OCI-LY3 (cell line): ENCODE data around the gene TMEM259.

Source experiments
- H2AFZ ChIP-seq: fragments of 200-600, 300-600 bp; shearing (Covaris generic); 2 replicates; pipeline ENCODE4 v1.6.0; 2014; ENCODE audit warnings: antibody characterized with exemption, low read depth, low read length
- H3K27ac ChIP-seq: fragments of 200-600, 300-600 bp; sonication (generic); 2 replicates; pipeline ENCODE4 v1.5.1; 2014; ENCODE audit warnings: mild to moderate bottlenecking, low read length, moderate library complexity, mixed read lengths
- H3K27me3 ChIP-seq: fragments of 200-600, 300-600 bp; sonication (generic); 2 replicates; pipeline ENCODE4 v1.6.1; 2014; ENCODE audit warnings: low read depth, low read length, mixed read lengths
- H3K36me3 ChIP-seq: fragments of 200-600, 300-600 bp; sonication (generic); replicated peaks from 2 replicates; pipeline ENCODE3; 2014; ENCODE audit warnings: low read depth, low read length, mixed read lengths
- H3K4me1 ChIP-seq: fragments of 300-600, 200-600 bp; sonication (generic); 2 replicates; pipeline ENCODE4 v1.6.1; 2014; ENCODE audit warnings: low read length, mixed read lengths
- H3K4me2 ChIP-seq: fragments of 200-600, 300-600 bp; sonication (generic); 2 replicates; pipeline ENCODE4 v1.6.1; 2014; ENCODE audit warnings: low read length, mixed read lengths
- H3K4me3 ChIP-seq: fragments of 300-600, 200-600 bp; sonication (generic); 2 replicates; pipeline ENCODE4 v1.5.1; 2014; ENCODE audit warnings: antibody characterized with exemption, mild to moderate bottlenecking, low read length, moderate library complexity
- H3K79me2 ChIP-seq: fragments of 300-600, 200-600 bp; shearing (Covaris generic); 2 replicates; pipeline ENCODE4 v1.6.1; 2014; ENCODE audit warnings: mild to moderate bottlenecking, low read length, mixed read lengths
- H3K9ac ChIP-seq: fragments of 300-600, 200-600 bp; shearing (Covaris generic); 2 replicates; pipeline ENCODE4 v1.6.0; 2014; ENCODE audit warnings: mild to moderate bottlenecking, low read length, moderate library complexity
- H3K9me3 ChIP-seq: fragments of 200-600, 300-600 bp; shearing (Covaris generic); 2 replicates; pipeline ENCODE4 v1.6.1; 2014; ENCODE audit warnings: low read length, mixed read lengths; ENCODE audit not compliant: insufficient read depth
- H4K20me1 ChIP-seq: fragments of 200-600, 300-600 bp; sonication (generic); 2 replicates; pipeline ENCODE4 v1.6.1; 2016; ENCODE audit warnings: low read length, mixed read lengths; ENCODE audit not compliant: insufficient read depth
- EZH2phosphoT487 ChIP-seq: fragments of 200-600 bp; shearing (Covaris generic); IDR thresholded peaks from 2 replicates; pipeline ENCODE4 v1.6.1; 2018; ENCODE audit warnings: antibody characterized with exemption, mixed run types, low read depth
- TF ChIP-seq, protein P1 (sequence below): fragments of 200-600, 300-600 bp; sonication (generic); IDR thresholded peaks from 2 replicates; pipeline ENCODE4 v1.5.1; 2014; ENCODE audit warnings: antibody characterized with exemption, low read length, low read depth

TMEM259 gene

DNA sequence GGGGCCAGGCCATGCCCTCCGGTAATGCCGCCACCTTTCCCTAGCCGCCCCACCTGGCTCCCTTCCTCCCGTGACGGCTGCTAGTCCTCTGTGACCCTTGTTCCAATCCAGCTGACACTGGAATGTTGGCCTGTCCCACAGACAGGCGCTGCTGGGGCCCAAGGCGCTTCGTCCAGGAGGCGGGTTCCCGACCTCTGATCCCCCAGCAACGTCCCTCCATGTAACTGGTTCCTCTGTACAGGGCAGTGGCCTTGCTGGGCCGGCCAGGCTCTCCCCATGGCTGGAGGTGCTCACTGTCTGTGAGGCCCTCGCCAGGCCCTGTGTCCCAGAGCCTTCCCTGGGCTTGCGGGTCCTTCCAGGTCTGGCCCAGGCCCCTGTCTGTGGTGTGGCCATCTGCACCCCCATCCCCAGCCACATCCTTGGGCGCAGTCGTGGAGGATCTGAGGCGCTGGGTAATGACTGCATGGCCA lies 27.5 kb downstream of the TMEM259 start:
- no peaks in the 10 kb centered on the region for H4K20me1 ChIP-seq
- peaks cover 38% of the 10 kb centered on the region for H3K36me3 ChIP-seq
- H3K9me3 ChIP-seq: no peaks in the 10 kb centered on the region
- H3K4me1 ChIP-seq: no peaks in the 10 kb centered on the region
- H2AFZ ChIP-seq: no peak overlapping the region
- no peak overlapping the region for H3K4me2 ChIP-seq
- no peak overlapping the region for H3K9ac ChIP-seq
- H3K27ac ChIP-seq: no peak overlapping the region
- H3K79me2 ChIP-seq: no peaks in the 10 kb centered on the region
- H3K4me3 ChIP-seq: no peak overlapping the region
- H3K27me3 ChIP-seq: no peaks in the 10 kb centered on the region
- no peak for TF ChIP-seq EZH2phosphoT487
- TF ChIP-seq, protein P1, sequence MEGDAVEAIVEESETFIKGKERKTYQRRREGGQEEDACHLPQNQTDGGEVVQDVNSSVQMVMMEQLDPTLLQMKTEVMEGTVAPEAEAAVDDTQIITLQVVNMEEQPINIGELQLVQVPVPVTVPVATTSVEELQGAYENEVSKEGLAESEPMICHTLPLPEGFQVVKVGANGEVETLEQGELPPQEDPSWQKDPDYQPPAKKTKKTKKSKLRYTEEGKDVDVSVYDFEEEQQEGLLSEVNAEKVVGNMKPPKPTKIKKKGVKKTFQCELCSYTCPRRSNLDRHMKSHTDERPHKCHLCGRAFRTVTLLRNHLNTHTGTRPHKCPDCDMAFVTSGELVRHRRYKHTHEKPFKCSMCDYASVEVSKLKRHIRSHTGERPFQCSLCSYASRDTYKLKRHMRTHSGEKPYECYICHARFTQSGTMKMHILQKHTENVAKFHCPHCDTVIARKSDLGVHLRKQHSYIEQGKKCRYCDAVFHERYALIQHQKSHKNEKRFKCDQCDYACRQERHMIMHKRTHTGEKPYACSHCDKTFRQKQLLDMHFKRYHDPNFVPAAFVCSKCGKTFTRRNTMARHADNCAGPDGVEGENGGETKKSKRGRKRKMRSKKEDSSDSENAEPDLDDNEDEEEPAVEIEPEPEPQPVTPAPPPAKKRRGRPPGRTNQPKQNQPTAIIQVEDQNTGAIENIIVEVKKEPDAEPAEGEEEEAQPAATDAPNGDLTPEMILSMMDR: no peak

DNA sequence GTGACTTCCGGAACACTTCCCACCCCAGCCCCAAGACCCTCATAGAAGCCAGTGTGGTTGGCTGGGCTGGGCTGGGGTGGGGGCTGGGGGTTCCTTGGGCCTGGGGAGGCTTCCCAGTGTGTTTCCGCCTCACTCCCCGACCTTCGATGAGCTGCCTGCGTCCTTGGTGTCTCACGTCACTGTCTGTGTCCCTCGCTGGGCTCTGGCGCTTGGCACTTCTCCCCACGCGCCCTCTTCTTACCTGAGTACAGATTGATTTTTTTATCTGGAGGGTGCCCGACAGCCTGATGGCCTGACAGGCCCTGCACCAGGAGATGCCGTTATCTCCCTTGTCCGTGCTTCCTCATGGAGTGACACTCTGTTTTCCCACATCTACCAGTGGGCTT lies 28.3 kb downstream of the TMEM259 start:
- H3K36me3 ChIP-seq: peaks cover 42% of the 10 kb centered on the region
- H3K27me3 ChIP-seq: no peaks in the 10 kb centered on the region
- H3K4me2 ChIP-seq: no peak overlapping the region
- TF ChIP-seq EZH2phosphoT487: no peak
- TF ChIP-seq, protein P1: no peak
- no peaks in the 10 kb centered on the region for H4K20me1 ChIP-seq
- H3K4me3 ChIP-seq: no peak overlapping the region
- H2AFZ ChIP-seq: no peak overlapping the region
- no peaks in the 10 kb centered on the region for H3K4me1 ChIP-seq
- no peak overlapping the region for H3K9ac ChIP-seq
- no peaks in the 10 kb centered on the region for H3K79me2 ChIP-seq
- H3K27ac ChIP-seq: no peak overlapping the region
- no peaks in the 10 kb centered on the region for H3K9me3 ChIP-seq

DNA sequence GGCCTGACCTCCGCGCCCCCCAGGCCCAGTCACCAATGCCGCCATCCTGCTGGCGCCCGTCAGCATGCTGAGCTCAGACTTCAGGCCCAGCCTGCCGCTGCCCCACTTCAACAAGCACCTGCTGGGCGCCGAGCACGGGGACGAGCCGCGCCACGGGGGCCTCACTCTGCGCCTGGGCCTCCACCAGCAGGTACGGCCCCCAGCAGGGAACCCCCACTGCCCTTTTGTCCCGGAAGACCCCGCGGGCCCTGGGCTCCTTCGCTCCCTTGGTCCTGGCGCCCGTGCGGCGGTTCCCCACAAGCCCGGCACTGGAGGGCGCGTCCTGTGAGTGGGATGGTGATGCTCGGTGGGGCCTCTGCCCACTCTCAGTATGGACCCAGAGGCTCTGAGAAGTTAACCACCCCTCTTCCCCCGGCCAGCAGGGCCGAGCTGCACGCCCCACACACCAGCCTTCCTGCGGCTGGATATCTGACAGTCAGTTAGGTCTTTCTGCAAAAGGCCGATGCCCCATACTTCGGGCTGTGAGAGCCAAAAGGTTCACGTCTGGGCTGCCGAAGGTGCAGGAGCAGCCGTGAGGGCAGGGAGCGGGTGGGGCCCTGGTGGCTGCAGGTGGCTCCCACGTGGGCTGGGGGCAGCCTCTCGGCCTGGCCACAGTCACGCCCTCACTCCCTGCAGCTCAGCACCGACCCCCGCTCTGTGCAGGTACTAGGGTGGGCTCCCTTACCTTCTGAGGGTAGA lies 28.8 kb downstream of the TMEM259 start:
- H3K36me3 ChIP-seq: peaks cover 42% of the 10 kb centered on the region
- no peaks in the 10 kb centered on the region for H3K4me1 ChIP-seq
- no peaks in the 10 kb centered on the region for H4K20me1 ChIP-seq
- no peaks in the 10 kb centered on the region for H3K9me3 ChIP-seq
- H2AFZ ChIP-seq: no peak overlapping the region
- TF ChIP-seq, protein P1: no peak
- no peak for TF ChIP-seq EZH2phosphoT487
- H3K4me2 ChIP-seq: no peak overlapping the region
- H3K9ac ChIP-seq: no peak overlapping the region
- H3K27ac ChIP-seq: no peak overlapping the region
- no peaks in the 10 kb centered on the region for H3K79me2 ChIP-seq
- no peaks in the 10 kb centered on the region for H3K27me3 ChIP-seq
- no peak overlapping the region for H3K4me3 ChIP-seq

DNA sequence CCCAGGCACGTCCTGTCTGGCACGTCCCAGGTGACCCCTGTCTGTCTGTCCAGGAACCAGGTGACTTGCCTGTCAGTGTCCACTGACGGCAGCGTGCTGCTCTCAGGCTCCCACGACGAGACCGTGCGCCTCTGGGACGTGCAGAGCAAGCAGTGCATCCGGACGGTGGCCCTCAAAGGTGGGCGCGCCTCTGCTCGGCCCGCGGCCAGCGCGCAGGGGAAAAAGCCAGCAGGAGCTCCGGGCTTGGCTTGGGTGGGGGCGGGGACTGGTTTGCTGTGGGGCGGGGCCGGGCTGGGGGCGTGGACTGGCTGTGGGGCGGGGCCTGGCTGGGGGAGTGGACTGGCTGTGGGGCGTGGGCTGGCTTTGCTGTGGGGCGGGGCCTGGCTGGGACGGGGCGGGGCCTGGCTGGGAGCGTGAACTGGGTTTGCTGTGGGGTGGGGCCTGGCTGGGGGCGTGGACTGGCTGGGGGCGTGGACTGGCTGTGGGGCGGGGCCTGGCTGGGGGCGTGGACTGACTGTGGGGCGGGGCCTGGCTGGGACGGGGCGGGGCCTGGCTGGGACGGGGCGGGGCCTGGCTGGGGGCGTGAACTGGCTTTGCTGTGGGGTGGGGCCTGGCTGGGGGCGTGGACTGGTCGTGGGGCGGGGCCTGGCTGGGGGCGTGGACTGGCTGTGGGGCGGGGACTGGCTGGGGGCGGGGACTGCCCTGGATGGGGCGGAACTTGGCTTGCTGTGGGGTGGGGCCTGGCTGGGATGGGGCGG lies 29.6 kb downstream of the TMEM259 start:
- Histone ChIP-seq H3K9me3 (no peaks in the 10 kb centered on the region), H3K4me3 (no peak overlapping the region), H3K9ac (no peak overlapping the region), H4K20me1 (no peaks in the 10 kb centered on the region), H2AFZ (no peak overlapping the region), H3K79me2 (no peaks in the 10 kb centered on the region; the same call in 1 of the 2 replicates), H3K4me2 (no peak overlapping the region), H3K27me3 (no peaks in the 10 kb centered on the region), H3K27ac (no peak overlapping the region), H3K36me3 (peaks cover 46% of the 10 kb centered on the region), H3K4me1 (no peaks in the 10 kb centered on the region)
- TF ChIP-seq EZH2phosphoT487: no peak
- TF ChIP-seq, protein P1: no peak
